ENCODE measurements around the gene RBM12. TPM values are rescaled to one million over a fixed set of nuclear protein-coding genes. Genes with fewer than 3 reads are reported as not detected.
A peak's percentile ranks its signal among the peaks of the same experiment; 100 is the strongest.

The RBM12 gene
- total and polyA plus RNA-seq, 2 of the 8 experiments (the other 6 are each of a cell fraction or from before 2014, with no cell fraction given) = 187 to 214 TPM

DNA sequence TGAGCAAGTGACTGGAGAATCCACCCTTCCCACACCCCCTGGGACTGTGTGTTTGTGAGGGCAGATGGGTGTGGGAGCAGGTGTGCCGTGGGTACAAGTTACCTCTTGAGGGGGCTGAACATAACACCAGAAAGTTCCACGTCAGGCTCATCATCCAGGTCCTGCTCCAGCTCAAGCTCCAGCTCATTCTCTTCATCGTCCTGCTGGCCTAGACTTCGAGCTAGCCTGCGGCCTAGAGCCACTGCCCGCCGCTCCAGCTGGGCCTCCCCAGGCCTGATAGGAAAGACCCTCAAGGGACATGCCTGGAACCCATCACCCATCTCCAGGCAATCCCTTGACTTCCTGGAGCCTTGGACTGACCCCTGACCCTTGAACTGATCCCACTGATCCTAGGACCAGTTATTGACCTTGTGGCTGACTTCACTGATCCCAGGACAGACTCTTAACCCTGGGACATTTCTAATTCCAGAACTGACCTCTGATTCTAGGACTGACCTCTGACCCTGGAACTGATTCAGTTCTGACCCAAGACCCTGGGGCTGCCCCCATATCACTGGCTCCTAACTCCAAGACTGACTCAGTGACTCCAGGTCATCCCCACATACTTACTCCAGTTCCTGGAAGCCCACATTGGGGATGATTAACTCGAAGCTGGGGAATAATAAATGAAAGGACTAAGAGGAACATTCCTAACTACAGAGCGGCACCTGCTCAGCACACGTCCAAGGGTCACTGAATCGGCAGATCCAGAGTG lies 60.8 kb downstream of the RBM12 start:
- Histone ChIP-seq H4K8ac (ENCODE audit: extremely low read depth, insufficient read depth, low read length) (no peak overlapping the region), H2BK15ac (ENCODE audit: low read length) (peak overlapping the region; percentile 89), H3K23ac (ENCODE audit: insufficient read length) (no peak overlapping the region), H4K20me1 (replicated peaks in 1 of 2; ENCODE audit: control insufficient read depth in 1 of 2, insufficient read depth in 2 of 2, low read length in 2 of 2) (no peaks in the 10 kb centered on the region), H3K4me1 (replicated peaks in 1 of 4; ENCODE audit: control insufficient read depth in 3 of 4, insufficient read depth in 4 of 4, low read length in 3 of 4) (peaks cover 0 to 14% (median 7%) of the 10 kb centered on the region in 4 experiments; a peak in 4 of 7 replicates), H3K79me2 (ENCODE audit: control insufficient read depth in 1 of 2, insufficient read depth in 2 of 2, low read length in 2 of 2) (no peaks in the 10 kb centered on the region), H2AK5ac (ENCODE audit: low read depth, low read length) (0 out of 2 replicates have a peak overlapping the region, but pooled peaks have one; percentile 84), H3K27ac (ENCODE audit: low read depth, low read length) (no peak overlapping the region), H3K56ac (replicated peaks; ENCODE audit: insufficient read length, low read depth, low read length) (no peak overlapping the region), H2BK5ac (ENCODE audit: low read depth, low read length) (no peak overlapping the region), H3K36me3 (ENCODE audit: control insufficient read depth in 2 of 4, insufficient read depth in 4 of 4, low read length in 3 of 4) (no peaks in the 10 kb centered on the region), H3K79me1 (ENCODE audit: low read depth, low read length) (no peaks in the 10 kb centered on the region), H3K18ac (ENCODE audit: extremely low read depth, low read length) (no peak overlapping the region), H2BK12ac (ENCODE audit: low read depth, low read length) (no peak overlapping the region), H3K4me2 (ENCODE audit: insufficient read depth in 1 of 2, low read depth in 2 of 2, low read length in 2 of 2) (no peak overlapping the region), H2BK20ac (ENCODE audit: low read length) (no peak overlapping the region), H3K4ac (replicated peaks; ENCODE audit: insufficient read length, low read depth, low read length) (no peak overlapping the region), H4K91ac (replicated peaks; ENCODE audit: insufficient read length, low read length) (no peak overlapping the region), H2BK120ac (replicated peaks; ENCODE audit: low read depth, low read length) (no peak overlapping the region), H3K27me3 (replicated peaks in 1 of 4; ENCODE audit: control insufficient read depth in 3 of 4, extremely low read depth in 1 of 4, insufficient read depth in 3 of 4, low read length in 3 of 4) (peaks cover 6 to 46% (median 34%) of the 10 kb centered on the region in 4 experiments), H3K9me3 (ENCODE audit: insufficient read depth in 2 of 2, low read depth in 1 of 2, low read length in 1 of 2) (no peaks in the 10 kb centered on the region), H2AFZ (ENCODE audit: low read length) (no peak overlapping the region), H4K5ac (ENCODE audit: insufficient read length, low read depth, low read length) (no peak overlapping the region), H3K9ac (replicated peaks in 1 of 4; ENCODE audit: extremely low read depth in 1 of 4, low read depth in 3 of 4, low read length in 3 of 4) (no peak overlapping the region), H3K14ac (ENCODE audit: insufficient read length) (no peak overlapping the region), H3K4me3 (ENCODE audit: extremely low read depth in 1 of 4, insufficient read depth in 2 of 4, low read depth in 3 of 4, low read length in 4 of 4) (no peak overlapping the region), H3K23me2 (ENCODE audit: low read depth, low read length) (peaks cover 11% of the 10 kb centered on the region; the same call in 1 of the 2 replicates)
- ChIA-PET POLR2A (ENCODE audit: partially characterized antibody) (interaction anchor here (0.6 to 2.9 kb wide), 10 partner anchors 9 to 62 kb away, joined by 3 to 14 read pairs (median 5); partner anchors contain the start of genes ERGIC3 and SPAG4), CTCF (ENCODE audit: partially characterized antibody) (interaction anchor here (0.6 to 8.3 kb wide), 23 partner anchors 9 to 482 kb away, joined by 3 to 121 read pairs (median 5); partner anchors contain the start of genes ERGIC3 and SPAG4)
- WGBS, 2 experiments (ENCODE audit: extremely low coverage in 1 of 2, insufficient coverage in 1 of 2, insufficient read length in 1 of 2, insufficient replicate concordance in 2 of 2, low coverage in 1 of 2, low lambda C conversion rate in 2 of 2, missing lambda C conversion rate in 1 of 2) = 88% methylated on average over 11 of the region's 11 CpGs; no CpG with 5 or more reads in 1 of the 2 experiments
- no peak for DNase-seq (ENCODE audit: low read depth in 1 of 2, low spot score in 2 of 2)
- FAIRE-seq = no peak
- TF ChIP-seq SP2 (IDR thresholded peaks at IDR 0.05; ENCODE audit: low read length) (no peak), CREB1 (IDR thresholded peaks at IDR 0.05) (no peak), EZH2 (IDR thresholded peaks at IDR 0.05; ENCODE audit: low read depth, low read length, severe bottlenecking) (no peak), HDAC6 (IDR thresholded peaks at IDR 0.05; ENCODE audit: low read depth, low read length) (no peak), YY1 (IDR thresholded peaks at IDR 0.05; ENCODE audit: low read depth, low read length) (no peak), MAX (IDR thresholded peaks at IDR 0.05) (no peak), SUZ12 (IDR thresholded peaks at IDR 0.05; ENCODE audit: low read length) (no peak), NRF1 (IDR thresholded peaks at IDR 0.05; ENCODE audit: low read depth, low read length) (no peak), ATF2 (IDR thresholded peaks at IDR 0.05; ENCODE audit: low read length) (no peak)
